Measurements from ENCODE around the gene GPR148. TPM values are rescaled to one million over a fixed set of nuclear protein-coding genes. Genes with fewer than 3 reads are reported as not detected.

GPR148 gene
- total and polyA plus RNA-seq, 2 of the 4 experiments (the other 2 are of a cell fraction), result not detected

- Histone ChIP-seq H3K23ac (ENCODE audit: low read depth, low read length) (no peak overlapping the region), H2BK20ac (ENCODE audit: low read depth, low read length) (no peak overlapping the region), H3K4me1 (ENCODE audit: control insufficient read depth, insufficient read depth, low read length) (no peaks in the 10 kb centered on the region), H3K56ac (ENCODE audit: extremely low read depth, insufficient read depth, low read length) (no peak overlapping the region), H3K9me1 (ENCODE audit: insufficient read depth, low read length) (no peaks in the 10 kb centered on the region), H4K8ac (ENCODE audit: low read depth in 2 of 2, low read length in 2 of 2) (no peak overlapping the region), H3K9ac (ENCODE audit: low read depth, low read length) (no peak overlapping the region), H3K14ac (replicated peaks; ENCODE audit: low read depth, low read length) (no peak overlapping the region), H4K20me1 (ENCODE audit: insufficient read depth, low read length) (no peaks in the 10 kb centered on the region), H2AK5ac (ENCODE audit: low read depth, low read length) (no peak overlapping the region), H3K9me3 (ENCODE audit: control insufficient read depth, insufficient read depth, low read length) (0 out of 2 replicates have a peak, but pooled peaks cover 2% of the 10 kb centered on the region), H3K79me1 (ENCODE audit: low read depth in 1 of 2, low read length in 2 of 2) (no peaks in the 10 kb centered on the region), H3K4me2 (ENCODE audit: low read depth, low read length) (no peak overlapping the region), H4K91ac (ENCODE audit: insufficient read depth, low read depth, low read length) (no peak overlapping the region), H3K4me3 (ENCODE audit: insufficient read depth, low read depth, low read length) (no peak overlapping the region), H3K27ac (ENCODE audit: insufficient read depth, low read length) (no peak overlapping the region), H3K18ac (ENCODE audit: low read depth, low read length) (no peak overlapping the region), H2BK15ac (ENCODE audit: low read depth, low read length) (no peak overlapping the region), H4K5ac (ENCODE audit: low read depth, low read length) (no peak overlapping the region), H3K4ac (ENCODE audit: low read depth, low read length) (no peak overlapping the region), H3K36me3 (ENCODE audit: control insufficient read depth, insufficient read depth, low read length) (no peaks in the 10 kb centered on the region), H2AFZ (replicated peaks; ENCODE audit: low read length, poor library complexity) (no peak overlapping the region), H2BK5ac (ENCODE audit: low read depth, low read length, poor library complexity, severe bottlenecking) (no peak overlapping the region), H3K27me3 (ENCODE audit: control insufficient read depth, insufficient read depth, low read length) (no peaks in the 10 kb centered on the region), H2AK9ac (replicated peaks; ENCODE audit: low read depth, low read length, poor library complexity) (no peak overlapping the region), H2BK120ac (ENCODE audit: low read depth, low read length) (no peak overlapping the region)
- in situ Hi-C loops (cut with MboI; ENCODE audit: low sequenced_read_pairs) (no loop called here), intact Hi-C loops (cut with micrococcal nuclease) (no loop called here), dilution Hi-C loops (cut with HindIII; ENCODE audit: low sequenced_read_pairs, unreplicated experiment) (no loop called here)
- CTCF ChIA-PET, result no interaction called here
- TF ChIP-seq MXI1 (IDR thresholded peaks at IDR 0.05; ENCODE audit: borderline replicate concordance, low read depth, low read length), result no peak
- TF ChIP-seq NFE2L2 (IDR thresholded peaks at IDR 0.05; ENCODE audit: low read depth, low read length), result no peak
- no peak for TF ChIP-seq CHD1 (IDR thresholded peaks at IDR 0.05; ENCODE audit: low read depth, low read length)
- TF ChIP-seq MAFK (IDR thresholded peaks at IDR 0.05; ENCODE audit: low read depth, low read length), result no peak
- no peak for TF ChIP-seq RFX5 (IDR thresholded peaks at IDR 0.05; ENCODE audit: low read depth, low read length)
- no peak for TF ChIP-seq CEBPB (IDR thresholded peaks at IDR 0.05; ENCODE audit: low read depth, low read length)
- no peak for TF ChIP-seq POLR2A (IDR thresholded peaks at IDR 0.05; ENCODE audit: low read depth, low read length)
- no peak for TF ChIP-seq MAZ (IDR thresholded peaks at IDR 0.05; ENCODE audit: borderline replicate concordance, low read depth, low read length)
- no peak for TF ChIP-seq BHLHE40 (IDR thresholded peaks at IDR 0.05; ENCODE audit: low read depth, low read length)
- no peak for TF ChIP-seq RAD21 (IDR thresholded peaks at IDR 0.05; ENCODE audit: low read length)
- no peak for TF ChIP-seq SMC3 (IDR thresholded peaks at IDR 0.05; ENCODE audit: low read depth, low read length)
- TF ChIP-seq, protein P1, sequence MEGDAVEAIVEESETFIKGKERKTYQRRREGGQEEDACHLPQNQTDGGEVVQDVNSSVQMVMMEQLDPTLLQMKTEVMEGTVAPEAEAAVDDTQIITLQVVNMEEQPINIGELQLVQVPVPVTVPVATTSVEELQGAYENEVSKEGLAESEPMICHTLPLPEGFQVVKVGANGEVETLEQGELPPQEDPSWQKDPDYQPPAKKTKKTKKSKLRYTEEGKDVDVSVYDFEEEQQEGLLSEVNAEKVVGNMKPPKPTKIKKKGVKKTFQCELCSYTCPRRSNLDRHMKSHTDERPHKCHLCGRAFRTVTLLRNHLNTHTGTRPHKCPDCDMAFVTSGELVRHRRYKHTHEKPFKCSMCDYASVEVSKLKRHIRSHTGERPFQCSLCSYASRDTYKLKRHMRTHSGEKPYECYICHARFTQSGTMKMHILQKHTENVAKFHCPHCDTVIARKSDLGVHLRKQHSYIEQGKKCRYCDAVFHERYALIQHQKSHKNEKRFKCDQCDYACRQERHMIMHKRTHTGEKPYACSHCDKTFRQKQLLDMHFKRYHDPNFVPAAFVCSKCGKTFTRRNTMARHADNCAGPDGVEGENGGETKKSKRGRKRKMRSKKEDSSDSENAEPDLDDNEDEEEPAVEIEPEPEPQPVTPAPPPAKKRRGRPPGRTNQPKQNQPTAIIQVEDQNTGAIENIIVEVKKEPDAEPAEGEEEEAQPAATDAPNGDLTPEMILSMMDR (conservative IDR thresholded peaks at IDR 0.05; ENCODE audit: low read depth, low read length), result no peak
- no peak for TF ChIP-seq RCOR1 (IDR thresholded peaks at IDR 0.05; ENCODE audit: insufficient replicate concordance, low read length)
- TF ChIP-seq, protein P2, sequence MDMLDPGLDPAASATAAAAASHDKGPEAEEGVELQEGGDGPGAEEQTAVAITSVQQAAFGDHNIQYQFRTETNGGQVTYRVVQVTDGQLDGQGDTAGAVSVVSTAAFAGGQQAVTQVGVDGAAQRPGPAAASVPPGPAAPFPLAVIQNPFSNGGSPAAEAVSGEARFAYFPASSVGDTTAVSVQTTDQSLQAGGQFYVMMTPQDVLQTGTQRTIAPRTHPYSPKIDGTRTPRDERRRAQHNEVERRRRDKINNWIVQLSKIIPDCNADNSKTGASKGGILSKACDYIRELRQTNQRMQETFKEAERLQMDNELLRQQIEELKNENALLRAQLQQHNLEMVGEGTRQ (IDR thresholded peaks at IDR 0.05; ENCODE audit: low read depth, low read length), result no peak
- no peak for DNase-seq
- POLR2A ChIA-PET (ENCODE audit: unreplicated experiment), result no interaction called here
- no CpG with 5 or more reads among the region's 3 CpGs for WGBS, 2 experiments (ENCODE audit: extremely low coverage in 2 of 2, insufficient read length in 1 of 2)
- ATAC-seq (ENCODE audit: low read depth), result no peak
- BruUV-seq (replicated peaks), result no TSS peak
Measured at GRCh38 chr2:130735200-130735599, 6.3 kb downstream of the GPR148 start.

Data from IMR-90 (cell line).